Measurements from ENCODE around the gene C16orf86. TPM values are rescaled to one million over a fixed set of nuclear protein-coding genes. Genes with fewer than 3 reads are reported as not detected.

Gene C16orf86
- total RNA-seq, 1 experiment from 2014 or later, result 4.9 TPM

DNA sequence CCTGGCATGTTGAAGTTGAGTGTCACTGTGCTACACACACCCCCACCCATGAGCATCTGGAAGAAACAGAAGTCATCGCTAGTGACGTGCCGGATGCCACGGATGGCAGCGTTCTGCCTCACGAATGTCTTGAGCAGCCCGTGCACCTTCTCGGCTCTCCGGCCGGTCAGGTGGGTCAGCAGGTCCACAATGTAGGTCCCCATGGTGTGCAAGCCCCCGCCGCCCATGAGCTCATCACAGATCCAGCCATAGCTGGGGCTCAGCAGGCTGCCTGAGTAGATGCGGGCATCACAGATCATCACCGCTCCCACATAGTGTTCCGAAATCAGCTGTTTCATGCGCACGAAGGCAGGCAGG, 8.9 kb downstream of the C16orf86 start (continued):
- TF ChIP-seq, protein P1, sequence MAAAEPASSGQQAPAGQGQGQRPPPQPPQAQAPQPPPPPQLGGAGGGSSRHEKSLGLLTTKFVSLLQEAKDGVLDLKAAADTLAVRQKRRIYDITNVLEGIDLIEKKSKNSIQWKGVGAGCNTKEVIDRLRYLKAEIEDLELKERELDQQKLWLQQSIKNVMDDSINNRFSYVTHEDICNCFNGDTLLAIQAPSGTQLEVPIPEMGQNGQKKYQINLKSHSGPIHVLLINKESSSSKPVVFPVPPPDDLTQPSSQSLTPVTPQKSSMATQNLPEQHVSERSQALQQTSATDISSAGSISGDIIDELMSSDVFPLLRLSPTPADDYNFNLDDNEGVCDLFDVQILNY (CRISPR knock-in tag; IDR thresholded peaks at IDR 0.05), result no peak
- TF ChIP-seq, protein P2, sequence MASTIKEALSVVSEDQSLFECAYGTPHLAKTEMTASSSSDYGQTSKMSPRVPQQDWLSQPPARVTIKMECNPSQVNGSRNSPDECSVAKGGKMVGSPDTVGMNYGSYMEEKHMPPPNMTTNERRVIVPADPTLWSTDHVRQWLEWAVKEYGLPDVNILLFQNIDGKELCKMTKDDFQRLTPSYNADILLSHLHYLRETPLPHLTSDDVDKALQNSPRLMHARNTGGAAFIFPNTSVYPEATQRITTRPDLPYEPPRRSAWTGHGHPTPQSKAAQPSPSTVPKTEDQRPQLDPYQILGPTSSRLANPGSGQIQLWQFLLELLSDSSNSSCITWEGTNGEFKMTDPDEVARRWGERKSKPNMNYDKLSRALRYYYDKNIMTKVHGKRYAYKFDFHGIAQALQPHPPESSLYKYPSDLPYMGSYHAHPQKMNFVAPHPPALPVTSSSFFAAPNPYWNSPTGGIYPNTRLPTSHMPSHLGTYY (CRISPR knock-in tag; IDR thresholded peaks at IDR 0.05), result no peak
- TF ChIP-seq, protein P3, sequence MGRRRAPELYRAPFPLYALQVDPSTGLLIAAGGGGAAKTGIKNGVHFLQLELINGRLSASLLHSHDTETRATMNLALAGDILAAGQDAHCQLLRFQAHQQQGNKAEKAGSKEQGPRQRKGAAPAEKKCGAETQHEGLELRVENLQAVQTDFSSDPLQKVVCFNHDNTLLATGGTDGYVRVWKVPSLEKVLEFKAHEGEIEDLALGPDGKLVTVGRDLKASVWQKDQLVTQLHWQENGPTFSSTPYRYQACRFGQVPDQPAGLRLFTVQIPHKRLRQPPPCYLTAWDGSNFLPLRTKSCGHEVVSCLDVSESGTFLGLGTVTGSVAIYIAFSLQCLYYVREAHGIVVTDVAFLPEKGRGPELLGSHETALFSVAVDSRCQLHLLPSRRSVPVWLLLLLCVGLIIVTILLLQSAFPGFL (CRISPR knock-in tag; IDR thresholded peaks at IDR 0.05; ENCODE audit: borderline replicate concordance), result no peak

DNA sequence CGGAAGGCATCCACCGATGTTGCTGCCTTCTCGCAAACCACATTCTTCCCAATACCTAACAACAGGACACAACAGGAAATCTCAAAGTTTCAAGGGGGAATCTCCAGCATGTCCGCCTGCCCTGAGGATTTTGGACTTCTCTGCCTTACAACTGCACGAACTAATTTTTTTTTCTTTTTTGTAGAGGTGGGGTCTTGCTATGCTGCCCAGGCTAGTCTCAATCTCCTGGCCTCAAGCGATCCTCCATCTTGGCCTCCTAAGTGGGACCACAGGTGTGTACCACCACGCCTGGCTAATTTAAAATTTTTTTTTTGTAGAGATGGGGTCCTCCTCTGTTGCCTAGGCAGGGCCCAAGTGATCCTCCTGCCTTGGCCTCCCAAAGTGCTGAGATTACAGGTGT, 9.4 kb downstream of the C16orf86 start:
- Mint-ChIP-seq H3K9me3 (no peaks in the 10 kb centered on the region), H3K4me1 (no peaks in the 10 kb centered on the region; the same call in 1 of the 2 replicates), H3K27ac (no peak overlapping the region), H3K27me3 (ENCODE audit: low read depth) (no peaks in the 10 kb centered on the region), H3K36me3 (no peaks in the 10 kb centered on the region), H3K4me3 (no peak overlapping the region)
- no peak for DNase-seq (ENCODE audit: low spot score)
- no peak for ATAC-seq
- CTCF ChIA-PET, result interaction anchor here (1.2 to 1.6 kb wide), 2 partner anchors 13 to 155 kb away, joined by 3 to 5 read pairs; no protein-coding TSS in a partner anchor
- no peak for TF ChIP-seq TEAD1 (CRISPR knock-in tag; IDR thresholded peaks at IDR 0.05)
- POLR2A ChIA-PET, result interaction anchor here (0.6 kb wide), 1 partner anchor 19 kb away, joined by 4 read pairs; no protein-coding TSS in a partner anchor

DNA sequence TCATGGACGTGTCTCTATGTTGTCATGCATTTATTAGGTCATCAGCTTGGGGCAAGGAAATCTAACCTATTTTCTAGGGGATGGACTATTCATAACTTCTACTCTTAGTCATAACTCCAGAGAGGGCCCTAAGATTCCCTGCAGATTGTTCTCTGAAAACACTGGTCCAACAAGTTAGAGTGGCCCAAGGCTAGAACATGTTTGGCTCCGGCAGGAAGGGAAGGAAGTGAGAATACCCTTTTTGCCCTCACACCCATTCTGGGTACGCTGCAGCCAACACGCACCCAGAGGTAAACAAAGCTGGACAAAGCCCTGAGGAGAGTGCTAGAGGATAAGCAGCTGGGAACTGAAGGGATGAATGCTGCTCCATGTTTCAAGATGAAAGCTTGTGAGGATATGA, 9.9 kb downstream of the C16orf86 start:
- CTCF ChIA-PET, result interaction anchor here (0.8 to 1.6 kb wide), 2 partner anchors 13 to 140 kb away, joined by 4 to 5 read pairs; no protein-coding TSS in a partner anchor
- H3K4me1 Mint-ChIP-seq, result no peaks in the 10 kb centered on the region; the same call in 1 of the 2 replicates
- H3K36me3 Mint-ChIP-seq, result no peaks in the 10 kb centered on the region
- H3K27ac Mint-ChIP-seq, result no peak overlapping the region
- H3K4me3 Mint-ChIP-seq, result no peak overlapping the region
- POLR2A ChIA-PET, result interaction anchor here (0.6 kb wide), 1 partner anchor 19 kb away, joined by 4 read pairs; no protein-coding TSS in a partner anchor
- DNase-seq (ENCODE audit: low spot score) (no peak), ATAC-seq (no peak)
- H3K9me3 Mint-ChIP-seq, result no peaks in the 10 kb centered on the region
- H3K27me3 Mint-ChIP-seq (ENCODE audit: low read depth), result no peaks in the 10 kb centered on the region
- TF ChIP-seq, protein P1 (CRISPR knock-in tag; IDR thresholded peaks at IDR 0.05), result no peak
- TF ChIP-seq, protein P4, sequence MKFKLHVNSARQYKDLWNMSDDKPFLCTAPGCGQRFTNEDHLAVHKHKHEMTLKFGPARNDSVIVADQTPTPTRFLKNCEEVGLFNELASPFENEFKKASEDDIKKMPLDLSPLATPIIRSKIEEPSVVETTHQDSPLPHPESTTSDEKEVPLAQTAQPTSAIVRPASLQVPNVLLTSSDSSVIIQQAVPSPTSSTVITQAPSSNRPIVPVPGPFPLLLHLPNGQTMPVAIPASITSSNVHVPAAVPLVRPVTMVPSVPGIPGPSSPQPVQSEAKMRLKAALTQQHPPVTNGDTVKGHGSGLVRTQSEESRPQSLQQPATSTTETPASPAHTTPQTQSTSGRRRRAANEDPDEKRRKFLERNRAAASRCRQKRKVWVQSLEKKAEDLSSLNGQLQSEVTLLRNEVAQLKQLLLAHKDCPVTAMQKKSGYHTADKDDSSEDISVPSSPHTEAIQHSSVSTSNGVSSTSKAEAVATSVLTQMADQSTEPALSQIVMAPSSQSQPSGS (CRISPR knock-in tag; IDR thresholded peaks at IDR 0.05; ENCODE audit: borderline replicate concordance, low read depth), result no peak
- no peak for TF ChIP-seq KAT7 (CRISPR knock-in tag; IDR thresholded peaks at IDR 0.05; ENCODE audit: borderline replicate concordance)
- TF ChIP-seq, protein P5, sequence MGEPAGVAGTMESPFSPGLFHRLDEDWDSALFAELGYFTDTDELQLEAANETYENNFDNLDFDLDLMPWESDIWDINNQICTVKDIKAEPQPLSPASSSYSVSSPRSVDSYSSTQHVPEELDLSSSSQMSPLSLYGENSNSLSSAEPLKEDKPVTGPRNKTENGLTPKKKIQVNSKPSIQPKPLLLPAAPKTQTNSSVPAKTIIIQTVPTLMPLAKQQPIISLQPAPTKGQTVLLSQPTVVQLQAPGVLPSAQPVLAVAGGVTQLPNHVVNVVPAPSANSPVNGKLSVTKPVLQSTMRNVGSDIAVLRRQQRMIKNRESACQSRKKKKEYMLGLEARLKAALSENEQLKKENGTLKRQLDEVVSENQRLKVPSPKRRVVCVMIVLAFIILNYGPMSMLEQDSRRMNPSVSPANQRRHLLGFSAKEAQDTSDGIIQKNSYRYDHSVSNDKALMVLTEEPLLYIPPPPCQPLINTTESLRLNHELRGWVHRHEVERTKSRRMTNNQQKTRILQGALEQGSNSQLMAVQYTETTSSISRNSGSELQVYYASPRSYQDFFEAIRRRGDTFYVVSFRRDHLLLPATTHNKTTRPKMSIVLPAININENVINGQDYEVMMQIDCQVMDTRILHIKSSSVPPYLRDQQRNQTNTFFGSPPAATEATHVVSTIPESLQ (CRISPR knock-in tag; IDR thresholded peaks at IDR 0.05), result no peak
- TF ChIP-seq GRHL2 (CRISPR knock-in tag; IDR thresholded peaks at IDR 0.05; ENCODE audit: insufficient replicate concordance, severe bottlenecking), result no peak
- TF ChIP-seq, protein P6, sequence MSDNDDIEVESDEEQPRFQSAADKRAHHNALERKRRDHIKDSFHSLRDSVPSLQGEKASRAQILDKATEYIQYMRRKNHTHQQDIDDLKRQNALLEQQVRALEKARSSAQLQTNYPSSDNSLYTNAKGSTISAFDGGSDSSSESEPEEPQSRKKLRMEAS (CRISPR knock-in tag; IDR thresholded peaks at IDR 0.05), result no peak
- TF ChIP-seq PRRX2 (CRISPR knock-in tag; IDR thresholded peaks at IDR 0.05), result no peak
- TF ChIP-seq, protein P7, sequence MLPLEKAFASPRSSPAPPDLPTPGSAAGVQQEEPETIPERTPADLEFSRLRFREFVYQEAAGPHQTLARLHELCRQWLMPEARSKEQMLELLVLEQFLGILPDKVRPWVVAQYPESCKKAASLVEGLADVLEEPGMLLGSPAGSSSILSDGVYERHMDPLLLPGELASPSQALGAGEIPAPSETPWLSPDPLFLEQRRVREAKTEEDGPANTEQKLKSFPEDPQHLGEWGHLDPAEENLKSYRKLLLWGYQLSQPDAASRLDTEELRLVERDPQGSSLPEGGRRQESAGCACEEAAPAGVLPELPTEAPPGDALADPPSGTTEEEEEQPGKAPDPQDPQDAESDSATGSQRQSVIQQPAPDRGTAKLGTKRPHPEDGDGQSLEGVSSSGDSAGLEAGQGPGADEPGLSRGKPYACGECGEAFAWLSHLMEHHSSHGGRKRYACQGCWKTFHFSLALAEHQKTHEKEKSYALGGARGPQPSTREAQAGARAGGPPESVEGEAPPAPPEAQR (CRISPR knock-in tag; IDR thresholded peaks at IDR 0.05), result no peak
- no peak for TF ChIP-seq SOX15 (CRISPR knock-in tag; IDR thresholded peaks at IDR 0.05)
- no peak for TF ChIP-seq MXD4 (CRISPR knock-in tag; IDR thresholded peaks at IDR 0.05; ENCODE audit: borderline replicate concordance)
- TF ChIP-seq, protein P8, sequence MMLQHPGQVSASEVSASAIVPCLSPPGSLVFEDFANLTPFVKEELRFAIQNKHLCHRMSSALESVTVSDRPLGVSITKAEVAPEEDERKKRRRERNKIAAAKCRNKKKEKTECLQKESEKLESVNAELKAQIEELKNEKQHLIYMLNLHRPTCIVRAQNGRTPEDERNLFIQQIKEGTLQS (CRISPR knock-in tag; conservative IDR thresholded peaks at IDR 0.05), result no peak
- no peak for TF ChIP-seq ETV6 (CRISPR knock-in tag; IDR thresholded peaks at IDR 0.05)
- TF ChIP-seq, protein P9, sequence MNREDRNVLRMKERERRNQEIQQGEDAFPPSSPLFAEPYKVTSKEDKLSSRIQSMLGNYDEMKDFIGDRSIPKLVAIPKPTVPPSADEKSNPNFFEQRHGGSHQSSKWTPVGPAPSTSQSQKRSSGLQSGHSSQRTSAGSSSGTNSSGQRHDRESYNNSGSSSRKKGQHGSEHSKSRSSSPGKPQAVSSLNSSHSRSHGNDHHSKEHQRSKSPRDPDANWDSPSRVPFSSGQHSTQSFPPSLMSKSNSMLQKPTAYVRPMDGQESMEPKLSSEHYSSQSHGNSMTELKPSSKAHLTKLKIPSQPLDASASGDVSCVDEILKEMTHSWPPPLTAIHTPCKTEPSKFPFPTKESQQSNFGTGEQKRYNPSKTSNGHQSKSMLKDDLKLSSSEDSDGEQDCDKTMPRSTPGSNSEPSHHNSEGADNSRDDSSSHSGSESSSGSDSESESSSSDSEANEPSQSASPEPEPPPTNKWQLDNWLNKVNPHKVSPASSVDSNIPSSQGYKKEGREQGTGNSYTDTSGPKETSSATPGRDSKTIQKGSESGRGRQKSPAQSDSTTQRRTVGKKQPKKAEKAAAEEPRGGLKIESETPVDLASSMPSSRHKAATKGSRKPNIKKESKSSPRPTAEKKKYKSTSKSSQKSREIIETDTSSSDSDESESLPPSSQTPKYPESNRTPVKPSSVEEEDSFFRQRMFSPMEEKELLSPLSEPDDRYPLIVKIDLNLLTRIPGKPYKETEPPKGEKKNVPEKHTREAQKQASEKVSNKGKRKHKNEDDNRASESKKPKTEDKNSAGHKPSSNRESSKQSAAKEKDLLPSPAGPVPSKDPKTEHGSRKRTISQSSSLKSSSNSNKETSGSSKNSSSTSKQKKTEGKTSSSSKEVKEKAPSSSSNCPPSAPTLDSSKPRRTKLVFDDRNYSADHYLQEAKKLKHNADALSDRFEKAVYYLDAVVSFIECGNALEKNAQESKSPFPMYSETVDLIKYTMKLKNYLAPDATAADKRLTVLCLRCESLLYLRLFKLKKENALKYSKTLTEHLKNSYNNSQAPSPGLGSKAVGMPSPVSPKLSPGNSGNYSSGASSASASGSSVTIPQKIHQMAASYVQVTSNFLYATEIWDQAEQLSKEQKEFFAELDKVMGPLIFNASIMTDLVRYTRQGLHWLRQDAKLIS (CRISPR knock-in tag; IDR thresholded peaks at IDR 0.05; ENCODE audit: borderline replicate concordance), result no peak

Measured in WTC11 (cell line).